Gastrocnemius medialis (tissue), 4 donors: ENCODE data around the gene DOCK4.

ENCODE experiments used
- POLR2A ChIP-seq, 2 donors: fragments of 450-650 bp; IDR thresholded peaks; one replicate each; pipeline ENCODE4 v1.6.1; 2017; ENCODE audit warnings: antibody characterized with exemption in 2 of 2, mild to moderate bottlenecking in 2 of 2, moderate library complexity in 2 of 2
- TF ChIP-seq, protein P1 (sequence below), 5 experiments: fragments of 450-650 bp in 3 of 5; fragments of 200-600 bp in 2 of 5; sonication (generic) in 2 of 5; IDR thresholded peaks in 4 of 5; conservative IDR thresholded peaks in 1 of 5; 1 replicate in 4 of 5; 2 replicates in 1 of 5; pipeline ENCODE4 v1.5.1; 2016 to 2019; ENCODE audit warnings: antibody characterized with exemption in 5 of 5, mild to moderate bottlenecking in 3 of 5, moderate library complexity in 3 of 5

DNA sequence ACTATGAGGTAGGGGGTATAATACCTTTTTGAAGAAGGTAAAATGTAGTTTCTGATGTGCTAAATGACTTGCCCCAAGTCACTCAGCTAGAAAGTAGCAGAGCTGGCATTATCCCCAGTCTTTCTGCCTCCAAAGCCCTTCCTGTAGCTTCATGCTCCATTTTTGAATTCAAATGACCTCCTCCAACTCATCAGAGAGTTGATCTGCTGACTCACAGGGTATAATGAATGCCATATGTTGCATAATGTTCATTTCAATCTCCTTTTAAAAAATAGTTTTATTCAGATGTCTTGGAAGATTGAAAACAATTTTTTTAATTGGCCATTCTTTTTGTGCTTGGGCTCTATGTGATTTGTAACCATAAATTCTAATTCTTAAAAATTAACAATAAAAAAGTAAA, 371.1 kb downstream of the DOCK4 start:
- TF ChIP-seq, protein P1, sequence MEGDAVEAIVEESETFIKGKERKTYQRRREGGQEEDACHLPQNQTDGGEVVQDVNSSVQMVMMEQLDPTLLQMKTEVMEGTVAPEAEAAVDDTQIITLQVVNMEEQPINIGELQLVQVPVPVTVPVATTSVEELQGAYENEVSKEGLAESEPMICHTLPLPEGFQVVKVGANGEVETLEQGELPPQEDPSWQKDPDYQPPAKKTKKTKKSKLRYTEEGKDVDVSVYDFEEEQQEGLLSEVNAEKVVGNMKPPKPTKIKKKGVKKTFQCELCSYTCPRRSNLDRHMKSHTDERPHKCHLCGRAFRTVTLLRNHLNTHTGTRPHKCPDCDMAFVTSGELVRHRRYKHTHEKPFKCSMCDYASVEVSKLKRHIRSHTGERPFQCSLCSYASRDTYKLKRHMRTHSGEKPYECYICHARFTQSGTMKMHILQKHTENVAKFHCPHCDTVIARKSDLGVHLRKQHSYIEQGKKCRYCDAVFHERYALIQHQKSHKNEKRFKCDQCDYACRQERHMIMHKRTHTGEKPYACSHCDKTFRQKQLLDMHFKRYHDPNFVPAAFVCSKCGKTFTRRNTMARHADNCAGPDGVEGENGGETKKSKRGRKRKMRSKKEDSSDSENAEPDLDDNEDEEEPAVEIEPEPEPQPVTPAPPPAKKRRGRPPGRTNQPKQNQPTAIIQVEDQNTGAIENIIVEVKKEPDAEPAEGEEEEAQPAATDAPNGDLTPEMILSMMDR (IDR thresholded peaks at IDR 0.05 in 4 of 5, conservative IDR thresholded peaks at IDR 0.05 in 1 of 5): no peak
- no peak for TF ChIP-seq POLR2A (IDR thresholded peaks at IDR 0.05)
